Activated T-cell treated with anti-CD3 and anti-CD28 coated beads for 48 hours (primary cell): Measurements from ENCODE around the gene DAZ4.
"Not testable (repeated sequence)": the region's sequence is repeated elsewhere in the genome, so short reads cannot be mapped to it uniquely, and the experiment has no call there.

Experiments used
- DNase-seq: peaks from one replicate; pipeline ENCODE4 v3.0.0-alpha.2; 2020; ENCODE audit warnings: low read depth

The DAZ4 gene, protein sequence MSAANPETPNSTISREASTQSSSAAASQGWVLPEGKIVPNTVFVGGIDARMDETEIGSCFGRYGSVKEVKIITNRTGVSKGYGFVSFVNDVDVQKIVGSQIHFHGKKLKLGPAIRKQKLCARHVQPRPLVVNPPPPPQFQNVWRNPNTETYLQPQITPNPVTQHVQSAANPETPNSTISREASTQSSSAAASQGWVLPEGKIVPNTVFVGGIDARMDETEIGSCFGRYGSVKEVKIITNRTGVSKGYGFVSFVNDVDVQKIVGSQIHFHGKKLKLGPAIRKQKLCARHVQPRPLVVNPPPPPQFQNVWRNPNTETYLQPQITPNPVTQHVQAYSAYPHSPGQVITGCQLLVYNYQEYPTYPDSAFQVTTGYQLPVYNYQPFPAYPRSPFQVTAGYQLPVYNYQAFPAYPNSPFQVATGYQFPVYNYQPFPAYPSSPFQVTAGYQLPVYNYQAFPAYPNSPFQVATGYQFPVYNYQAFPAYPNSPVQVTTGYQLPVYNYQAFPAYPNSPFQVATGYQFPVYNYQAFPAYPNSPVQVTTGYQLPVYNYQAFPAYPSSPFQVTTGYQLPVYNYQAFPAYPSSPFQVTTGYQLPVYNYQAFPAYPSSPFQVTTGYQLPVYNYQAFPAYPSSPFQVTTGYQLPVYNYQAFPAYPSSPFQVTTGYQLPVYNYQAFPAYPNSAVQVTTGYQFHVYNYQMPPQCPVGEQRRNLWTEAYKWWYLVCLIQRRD

DNA sequence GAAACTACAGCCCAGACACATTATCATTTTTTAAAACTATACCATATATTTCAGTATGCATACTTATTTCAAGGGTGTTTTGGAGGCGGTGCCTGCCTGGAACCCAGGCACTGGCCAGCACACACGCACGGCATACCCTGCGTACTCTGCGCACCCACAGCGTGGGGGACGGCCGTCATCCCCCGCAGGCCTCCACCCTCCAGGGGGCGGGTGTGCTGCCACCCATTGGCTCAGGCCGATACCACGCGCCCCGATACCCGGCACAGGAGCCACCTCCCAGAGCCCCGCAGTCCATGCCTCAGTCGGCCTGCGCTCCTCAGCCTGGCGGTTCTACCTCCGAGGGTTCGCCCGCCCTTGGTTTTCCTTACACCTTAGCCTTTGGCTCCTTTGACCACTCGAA is at the start of gene DAZ4:
TSS of gene DAZ4 (plus strand) at position 301 of the 400 bp plus-strand sequence. CDS start 208 bp downstream, outside the sequence.
- DNase-seq, result not testable (repeated sequence)

- DNase-seq, result not testable (repeated sequence)
These were observed 20.4 kb upstream of the DAZ4 start, which contains the start of gene DAZ3 for GRCh38 chrY:24813293-24813692. Gene DAZ3, minus strand, starts transcription at chrY:24813393. Its CDS starts 208 bp downstream, at chrY:24813185.

DNA sequence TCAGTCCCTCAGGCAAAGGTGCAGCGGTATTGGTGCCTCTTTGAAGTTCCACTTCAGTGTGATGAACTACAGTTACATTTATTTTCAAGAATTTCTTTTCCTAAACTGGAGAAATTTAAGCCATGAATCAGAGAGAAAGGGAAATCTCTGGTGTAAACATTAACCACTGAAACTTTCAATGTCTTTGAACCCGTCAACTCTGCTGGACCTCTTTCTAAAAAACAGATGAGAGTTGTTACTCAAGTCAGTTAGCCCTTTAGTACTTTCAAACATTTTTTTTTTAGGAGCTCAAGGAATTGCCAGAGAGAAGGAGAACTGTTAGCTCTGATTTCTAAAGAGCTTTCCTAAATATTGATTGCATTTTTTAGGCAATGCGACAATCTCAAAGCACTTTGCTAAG is 11.9 kb upstream of the DAZ4 start:
- not testable (repeated sequence) for DNase-seq

GRCh38 chrY:24824184-24824879 is 9.4 kb upstream of the DAZ4 start:
- DNase-seq, result not testable (repeated sequence)

GRCh38 chrY:24825069-24825468 is 8.7 kb upstream of the DAZ4 start:
- DNase-seq, result not testable (repeated sequence)
